ENCODE data around the gene KICS2. TPM values are rescaled to one million over a fixed set of nuclear protein-coding genes. Genes with fewer than 3 reads are reported as not detected.

Gene KICS2
- total RNA-seq, 1 donor from 2014 or later = 6.0 TPM

Other genes with a start within 250 kb of the KICS2 start
- gene C12orf56, start 168.5 kb upstream of the KICS2 start, total RNA-seq = under 0.01 and 0.05 TPM in 2 replicates
- 52.9 and 78.2 TPM in 2 replicates for gene XPOT, start 182.1 kb upstream of the KICS2 start, total RNA-seq
- gene TBK1, start 229.8 kb upstream of the KICS2 start, total RNA-seq = 44.1 and 50.6 TPM in 2 replicates